ENCODE data around the gene RHOBTB1.

DNA sequence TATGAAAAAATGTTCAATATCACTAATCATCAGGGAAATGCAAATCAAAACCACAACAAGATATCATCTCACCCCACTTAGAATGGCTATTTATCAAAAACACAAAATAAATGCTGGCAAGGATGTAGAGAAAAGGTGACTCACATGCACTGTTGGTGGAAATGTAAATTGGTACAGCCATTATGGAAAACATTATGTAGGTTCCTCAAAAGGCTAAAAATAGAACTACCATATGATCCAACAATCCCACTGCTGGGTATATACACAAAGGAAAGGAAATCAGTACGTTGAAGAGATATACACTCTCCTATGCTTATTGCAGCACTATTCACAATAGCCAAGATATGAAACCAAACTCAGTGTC, 115.5 kb downstream of the RHOBTB1 start:
- TF ChIP-seq EZH2 (IDR thresholded peaks at IDR 0.05; ENCODE audit: low read length, missing control alignments), result no peak
- TF ChIP-seq, protein P1, sequence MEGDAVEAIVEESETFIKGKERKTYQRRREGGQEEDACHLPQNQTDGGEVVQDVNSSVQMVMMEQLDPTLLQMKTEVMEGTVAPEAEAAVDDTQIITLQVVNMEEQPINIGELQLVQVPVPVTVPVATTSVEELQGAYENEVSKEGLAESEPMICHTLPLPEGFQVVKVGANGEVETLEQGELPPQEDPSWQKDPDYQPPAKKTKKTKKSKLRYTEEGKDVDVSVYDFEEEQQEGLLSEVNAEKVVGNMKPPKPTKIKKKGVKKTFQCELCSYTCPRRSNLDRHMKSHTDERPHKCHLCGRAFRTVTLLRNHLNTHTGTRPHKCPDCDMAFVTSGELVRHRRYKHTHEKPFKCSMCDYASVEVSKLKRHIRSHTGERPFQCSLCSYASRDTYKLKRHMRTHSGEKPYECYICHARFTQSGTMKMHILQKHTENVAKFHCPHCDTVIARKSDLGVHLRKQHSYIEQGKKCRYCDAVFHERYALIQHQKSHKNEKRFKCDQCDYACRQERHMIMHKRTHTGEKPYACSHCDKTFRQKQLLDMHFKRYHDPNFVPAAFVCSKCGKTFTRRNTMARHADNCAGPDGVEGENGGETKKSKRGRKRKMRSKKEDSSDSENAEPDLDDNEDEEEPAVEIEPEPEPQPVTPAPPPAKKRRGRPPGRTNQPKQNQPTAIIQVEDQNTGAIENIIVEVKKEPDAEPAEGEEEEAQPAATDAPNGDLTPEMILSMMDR (conservative IDR thresholded peaks at IDR 0.05 in 1 of 2, IDR thresholded peaks at IDR 0.05 in 1 of 2; ENCODE audit: low read depth in 1 of 2, low read length in 2 of 2), result no peak
